ENCODE results near the gene MERTK. TPM values are rescaled to one million over a fixed set of nuclear protein-coding genes. Genes with fewer than 3 reads are reported as not detected.

Gene MERTK
- polyA plus RNA-seq, 1 of the 3 experiments (the other 2 are of a cell fraction), result 9.6 TPM

DNA sequence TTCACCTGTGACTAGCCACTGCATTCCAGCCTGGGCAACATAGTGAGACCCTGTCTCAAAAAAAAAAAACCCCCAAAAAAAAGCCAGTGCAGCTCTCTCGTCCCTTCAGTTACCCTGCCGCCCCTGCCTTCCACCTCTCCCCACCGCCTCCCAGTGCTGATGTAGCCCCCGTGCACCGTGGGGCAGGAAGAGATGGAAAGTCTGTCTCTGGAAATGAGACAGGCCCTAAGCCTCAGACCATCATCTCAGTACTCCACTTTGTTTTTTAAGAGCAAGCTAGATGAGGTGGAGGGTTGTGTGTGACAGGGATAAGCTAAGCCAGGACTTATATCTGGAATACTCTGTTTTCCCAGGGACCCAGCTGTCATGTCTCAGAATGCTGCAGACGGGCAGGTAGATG lies 32.0 kb downstream of the MERTK start:
- Histone ChIP-seq H3K4me1 (ENCODE audit: control insufficient read depth in 1 of 2, insufficient read depth in 2 of 2, low read depth in 1 of 2, low read length in 1 of 2) (peaks cover 4 to 6% of the 10 kb centered on the region in 2 experiments; a peak in 2 of 4 replicates), H3K9me3 (no peaks in the 10 kb centered on the region), H3K27me3 (ENCODE audit: insufficient read depth) (no peaks in the 10 kb centered on the region), H3K79me2 (ENCODE audit: insufficient read depth) (no peaks in the 10 kb centered on the region), H3K27ac (ENCODE audit: low read depth in 2 of 2, low read length in 1 of 2) (no peak overlapping the region), H2AFZ (ENCODE audit: low read depth) (no peak overlapping the region), H3K4me3 (ENCODE audit: low read depth in 2 of 2, low read length in 1 of 2) (no peak overlapping the region), H4K20me1 (ENCODE audit: insufficient read depth) (0 out of 2 replicates have a peak, but pooled peaks cover 3% of the 10 kb centered on the region), H3K9ac (no peak overlapping the region), H3K9me2 (no peaks in the 10 kb centered on the region), H3F3A (replicated peaks; ENCODE audit: insufficient read depth) (peaks cover 5% of the 10 kb centered on the region), H3K4me2 (no peak overlapping the region), H3K36me3 (replicated peaks in 1 of 2; ENCODE audit: control insufficient read depth in 1 of 2, insufficient read depth in 2 of 2, low read length in 1 of 2) (no peaks in the 10 kb centered on the region)
- ChIA-PET CTCF (no interaction called here), POLR2A (no interaction called here)
- no peak for DNase-seq
- TF ChIP-seq TEAD4 (IDR thresholded peaks at IDR 0.05; ENCODE audit: borderline replicate concordance, insufficient read depth) (no peak), NFIC (IDR thresholded peaks at IDR 0.05; ENCODE audit: borderline replicate concordance) (no peak), GABPA (IDR thresholded peaks at IDR 0.05; ENCODE audit: low read depth) (no peak), CHD2 (IDR thresholded peaks at IDR 0.05; ENCODE audit: low read length, partially characterized antibody) (no peak), TCF12 (IDR thresholded peaks at IDR 0.05) (no peak), MXI1 (IDR thresholded peaks at IDR 0.05; ENCODE audit: low read depth, low read length) (no peak), RCOR1 (IDR thresholded peaks at IDR 0.05; ENCODE audit: low read length) (no peak), TAF1 (IDR thresholded peaks at IDR 0.05; ENCODE audit: borderline replicate concordance, low read depth, low read length) (no peak), RAD21 (IDR thresholded peaks at IDR 0.05; ENCODE audit: low read length) (no peak), EZH2phosphoT487 (IDR thresholded peaks at IDR 0.05; ENCODE audit: borderline replicate concordance, low read depth) (no peak), YY1 (IDR thresholded peaks at IDR 0.05; ENCODE audit: low read depth) (no peak), NRF1 (IDR thresholded peaks at IDR 0.05; ENCODE audit: low read depth, low read length) (no peak)
- TF ChIP-seq, protein P1, sequence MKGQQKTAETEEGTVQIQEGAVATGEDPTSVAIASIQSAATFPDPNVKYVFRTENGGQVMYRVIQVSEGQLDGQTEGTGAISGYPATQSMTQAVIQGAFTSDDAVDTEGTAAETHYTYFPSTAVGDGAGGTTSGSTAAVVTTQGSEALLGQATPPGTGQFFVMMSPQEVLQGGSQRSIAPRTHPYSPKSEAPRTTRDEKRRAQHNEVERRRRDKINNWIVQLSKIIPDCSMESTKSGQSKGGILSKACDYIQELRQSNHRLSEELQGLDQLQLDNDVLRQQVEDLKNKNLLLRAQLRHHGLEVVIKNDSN (IDR thresholded peaks at IDR 0.05; ENCODE audit: borderline replicate concordance, low read depth), result no peak
- TF ChIP-seq, protein P2, sequence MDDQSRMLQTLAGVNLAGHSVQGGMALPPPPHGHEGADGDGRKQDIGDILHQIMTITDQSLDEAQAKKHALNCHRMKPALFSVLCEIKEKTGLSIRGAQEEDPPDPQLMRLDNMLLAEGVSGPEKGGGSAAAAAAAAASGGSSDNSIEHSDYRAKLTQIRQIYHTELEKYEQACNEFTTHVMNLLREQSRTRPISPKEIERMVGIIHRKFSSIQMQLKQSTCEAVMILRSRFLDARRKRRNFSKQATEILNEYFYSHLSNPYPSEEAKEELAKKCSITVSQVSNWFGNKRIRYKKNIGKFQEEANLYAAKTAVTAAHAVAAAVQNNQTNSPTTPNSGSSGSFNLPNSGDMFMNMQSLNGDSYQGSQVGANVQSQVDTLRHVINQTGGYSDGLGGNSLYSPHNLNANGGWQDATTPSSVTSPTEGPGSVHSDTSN (IDR thresholded peaks at IDR 0.05), result no peak
- TF ChIP-seq, protein P3, sequence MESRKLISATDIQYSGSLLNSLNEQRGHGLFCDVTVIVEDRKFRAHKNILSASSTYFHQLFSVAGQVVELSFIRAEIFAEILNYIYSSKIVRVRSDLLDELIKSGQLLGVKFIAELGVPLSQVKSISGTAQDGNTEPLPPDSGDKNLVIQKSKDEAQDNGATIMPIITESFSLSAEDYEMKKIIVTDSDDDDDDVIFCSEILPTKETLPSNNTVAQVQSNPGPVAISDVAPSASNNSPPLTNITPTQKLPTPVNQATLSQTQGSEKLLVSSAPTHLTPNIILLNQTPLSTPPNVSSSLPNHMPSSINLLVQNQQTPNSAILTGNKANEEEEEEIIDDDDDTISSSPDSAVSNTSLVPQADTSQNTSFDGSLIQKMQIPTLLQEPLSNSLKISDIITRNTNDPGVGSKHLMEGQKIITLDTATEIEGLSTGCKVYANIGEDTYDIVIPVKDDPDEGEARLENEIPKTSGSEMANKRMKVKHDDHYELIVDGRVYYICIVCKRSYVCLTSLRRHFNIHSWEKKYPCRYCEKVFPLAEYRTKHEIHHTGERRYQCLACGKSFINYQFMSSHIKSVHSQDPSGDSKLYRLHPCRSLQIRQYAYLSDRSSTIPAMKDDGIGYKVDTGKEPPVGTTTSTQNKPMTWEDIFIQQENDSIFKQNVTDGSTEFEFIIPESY (IDR thresholded peaks at IDR 0.05; ENCODE audit: borderline replicate concordance, low read depth), result no peak
- WGBS (ENCODE audit: low lambda C conversion rate), result 88% methylated on average over 6 of the region's 6 CpGs

DNA sequence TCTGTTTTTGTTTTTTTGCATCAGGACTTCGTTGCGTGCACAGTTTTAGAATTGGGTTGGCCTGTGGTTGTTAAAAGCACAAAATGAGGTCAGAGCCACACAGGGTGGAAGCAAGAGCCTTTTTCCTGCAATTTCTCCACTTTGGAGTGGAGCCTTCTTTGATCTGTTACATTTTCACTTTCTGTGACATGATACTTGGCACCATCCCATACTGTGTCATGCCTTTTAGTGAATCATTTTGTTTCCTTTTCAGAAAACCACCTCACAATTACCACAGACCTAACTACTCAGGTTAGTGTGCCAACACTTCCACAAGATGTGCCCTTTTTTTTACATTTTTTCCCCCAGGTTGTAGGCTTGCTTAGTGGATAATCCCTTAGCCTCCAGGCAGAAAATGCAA lies 32.5 kb downstream of the MERTK start:
- Histone ChIP-seq H3K27me3 (ENCODE audit: insufficient read depth) (no peaks in the 10 kb centered on the region), H3K4me3 (ENCODE audit: low read depth in 2 of 2, low read length in 1 of 2) (no peak overlapping the region), H3K27ac (ENCODE audit: low read depth in 2 of 2, low read length in 1 of 2) (no peak overlapping the region), H3F3A (replicated peaks; ENCODE audit: insufficient read depth) (peaks cover 5% of the 10 kb centered on the region), H3K9me2 (no peaks in the 10 kb centered on the region), H4K20me1 (ENCODE audit: insufficient read depth) (0 out of 2 replicates have a peak, but pooled peaks cover 3% of the 10 kb centered on the region), H3K79me2 (ENCODE audit: insufficient read depth) (no peaks in the 10 kb centered on the region), H3K9me3 (no peaks in the 10 kb centered on the region), H3K36me3 (replicated peaks in 1 of 2; ENCODE audit: control insufficient read depth in 1 of 2, insufficient read depth in 2 of 2, low read length in 1 of 2) (no peaks in the 10 kb centered on the region), H3K4me1 (ENCODE audit: control insufficient read depth in 1 of 2, insufficient read depth in 2 of 2, low read depth in 1 of 2, low read length in 1 of 2) (peaks cover 4 to 6% of the 10 kb centered on the region in 2 experiments; a peak in 2 of 4 replicates), H3K9ac (no peak overlapping the region), H2AFZ (ENCODE audit: low read depth) (no peak overlapping the region), H3K4me2 (no peak overlapping the region)
- DNase-seq, result no peak
- ChIA-PET POLR2A (no interaction called here), CTCF (no interaction called here)
- WGBS (ENCODE audit: low lambda C conversion rate), result 92% methylated on average over 2 of the region's 2 CpGs
- TF ChIP-seq YY1 (IDR thresholded peaks at IDR 0.05; ENCODE audit: low read depth) (no peak), FOXJ3 (CRISPR knock-in tag; IDR thresholded peaks at IDR 0.05) (no peak), EZH2phosphoT487 (IDR thresholded peaks at IDR 0.05; ENCODE audit: borderline replicate concordance, low read depth) (no peak), NFIC (IDR thresholded peaks at IDR 0.05; ENCODE audit: borderline replicate concordance) (peak; percentile 81), RAD21 (IDR thresholded peaks at IDR 0.05; ENCODE audit: low read length) (no peak), JUND (IDR thresholded peaks at IDR 0.05) (peak; percentile 27; the same call in 1 of the 2 replicates), TCF12 (IDR thresholded peaks at IDR 0.05) (peak; percentile 61), MEF2A (IDR thresholded peaks at IDR 0.05; ENCODE audit: borderline replicate concordance, low read depth) (no peak), TEAD4 (IDR thresholded peaks at IDR 0.05; ENCODE audit: borderline replicate concordance, insufficient read depth) (no peak), POLR2AphosphoS5 (IDR thresholded peaks at IDR 0.05; ENCODE audit: low read depth, low read length) (no peak), ELF1 (IDR thresholded peaks at IDR 0.05) (no peak)
- TF ChIP-seq, protein P4, sequence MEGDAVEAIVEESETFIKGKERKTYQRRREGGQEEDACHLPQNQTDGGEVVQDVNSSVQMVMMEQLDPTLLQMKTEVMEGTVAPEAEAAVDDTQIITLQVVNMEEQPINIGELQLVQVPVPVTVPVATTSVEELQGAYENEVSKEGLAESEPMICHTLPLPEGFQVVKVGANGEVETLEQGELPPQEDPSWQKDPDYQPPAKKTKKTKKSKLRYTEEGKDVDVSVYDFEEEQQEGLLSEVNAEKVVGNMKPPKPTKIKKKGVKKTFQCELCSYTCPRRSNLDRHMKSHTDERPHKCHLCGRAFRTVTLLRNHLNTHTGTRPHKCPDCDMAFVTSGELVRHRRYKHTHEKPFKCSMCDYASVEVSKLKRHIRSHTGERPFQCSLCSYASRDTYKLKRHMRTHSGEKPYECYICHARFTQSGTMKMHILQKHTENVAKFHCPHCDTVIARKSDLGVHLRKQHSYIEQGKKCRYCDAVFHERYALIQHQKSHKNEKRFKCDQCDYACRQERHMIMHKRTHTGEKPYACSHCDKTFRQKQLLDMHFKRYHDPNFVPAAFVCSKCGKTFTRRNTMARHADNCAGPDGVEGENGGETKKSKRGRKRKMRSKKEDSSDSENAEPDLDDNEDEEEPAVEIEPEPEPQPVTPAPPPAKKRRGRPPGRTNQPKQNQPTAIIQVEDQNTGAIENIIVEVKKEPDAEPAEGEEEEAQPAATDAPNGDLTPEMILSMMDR (IDR thresholded peaks at IDR 0.05), result no peak
- TF ChIP-seq, protein P1 (IDR thresholded peaks at IDR 0.05; ENCODE audit: borderline replicate concordance, low read depth), result no peak
- TF ChIP-seq, protein P5, sequence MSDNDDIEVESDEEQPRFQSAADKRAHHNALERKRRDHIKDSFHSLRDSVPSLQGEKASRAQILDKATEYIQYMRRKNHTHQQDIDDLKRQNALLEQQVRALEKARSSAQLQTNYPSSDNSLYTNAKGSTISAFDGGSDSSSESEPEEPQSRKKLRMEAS (IDR thresholded peaks at IDR 0.05; ENCODE audit: low read depth), result no peak

Data from SK-N-SH (cell line).